HG03342 (cell line): Measurements from ENCODE around the gene SHTN1.

Source experiments
- ATAC-seq: cut with Tn5 transposase; IDR thresholded peaks from one replicate; pipeline ENCODE4 v1.9.1; 2021; ENCODE audit warnings: mild to moderate bottlenecking, moderate library complexity; ENCODE audit not compliant: unreplicated experiment

Gene SHTN1

GRCh38 chr10:116836902-116837523 is 168.0 kb downstream of the SHTN1 start:
- no peak for ATAC-seq

DNA sequence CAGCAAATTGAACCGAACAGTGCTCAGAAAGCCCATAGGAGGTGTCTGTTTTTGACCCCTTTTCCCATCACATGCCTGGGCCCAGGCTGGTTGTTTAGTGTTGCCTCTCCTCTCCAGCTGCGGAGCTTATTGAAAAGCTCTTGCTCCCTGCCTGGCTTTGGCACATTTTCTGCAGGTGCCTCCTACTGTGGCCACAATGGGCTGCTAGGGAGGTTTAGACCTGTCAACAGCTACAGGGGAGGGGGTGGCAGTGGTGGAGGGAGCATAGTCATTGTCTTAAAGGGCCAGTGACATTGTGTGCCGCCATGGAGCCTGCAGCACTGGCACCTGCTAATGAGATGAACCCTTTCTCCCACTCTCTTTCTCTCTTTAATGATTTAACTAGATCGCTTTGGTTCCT is 168.9 kb downstream of the SHTN1 start:
- ATAC-seq = no peak

DNA sequence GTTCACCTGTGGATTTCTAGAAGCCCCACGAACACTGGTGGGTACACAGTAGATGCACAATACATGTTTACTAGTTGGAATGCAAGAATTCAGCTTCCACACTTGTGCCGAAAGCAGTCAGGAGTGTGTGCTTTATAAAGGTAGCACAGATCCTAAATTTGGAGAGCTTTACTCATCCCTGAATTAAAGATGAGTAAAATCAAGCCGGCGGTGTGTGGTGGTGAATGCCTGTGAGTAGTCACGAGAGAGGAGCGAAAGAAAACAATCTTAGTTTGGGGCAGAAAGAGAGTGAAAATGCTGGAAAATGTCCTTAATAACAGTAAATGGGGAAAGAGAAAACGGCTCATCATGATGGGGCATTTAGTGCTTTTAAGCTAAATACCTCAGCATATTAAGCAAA is 169.3 kb downstream of the SHTN1 start:
- no peak for ATAC-seq

- ATAC-seq = no peak
Measured at GRCh38 chr10:116833986-116834985, 170.7 kb downstream of the SHTN1 start.

DNA sequence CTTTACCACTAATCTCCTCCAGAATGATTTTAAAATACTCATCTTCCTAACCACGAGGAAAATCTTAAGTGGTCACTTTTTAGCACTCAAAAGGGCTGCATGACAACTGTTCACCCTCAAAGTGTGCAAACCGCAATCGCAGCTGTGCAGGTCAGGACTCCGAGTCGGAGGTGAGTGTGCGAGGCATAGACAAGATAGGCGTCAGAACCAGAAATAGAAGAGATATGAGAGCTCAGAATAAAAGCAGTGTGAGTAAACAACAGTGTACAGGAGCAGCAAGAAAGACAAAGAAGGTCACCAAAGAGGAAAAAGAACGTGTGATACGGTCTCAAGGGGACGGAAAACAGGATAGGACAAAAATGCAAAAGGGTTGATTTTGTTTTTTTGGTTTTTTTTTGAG is 173.2 kb downstream of the SHTN1 start:
- ATAC-seq = no peak
